T-helper 2 cell treated with Interferon-gamma antibody and Interleukin-4, amounts not matched to agents 100 ng/mL and 5 ng/mL, for 36 hours (primary cell): ENCODE data around the gene B4GALNT2. TPM values are rescaled to one million over a fixed set of nuclear protein-coding genes. Genes with fewer than 3 reads are reported as not detected.
"Not testable (repeated sequence)": the region's sequence is repeated elsewhere in the genome, so short reads cannot be mapped to it uniquely, and the experiment has no call there.

ENCODE experiments used
- intact Hi-C: fragments of 100-400 bp; cut with micrococcal nuclease; formaldehyde crosslinking; loops from one replicate; pipeline ENCODE4 v1.15.1; 2023
- total RNA-seq: library from RNA; stranded (reverse); gene quantifications from 2 replicates; pipeline ENCODE4 v1.2.3, GENCODE V29; 2022

The B4GALNT2 gene
- total RNA-seq, 1 donor from 2014 or later, result not detected

DNA sequence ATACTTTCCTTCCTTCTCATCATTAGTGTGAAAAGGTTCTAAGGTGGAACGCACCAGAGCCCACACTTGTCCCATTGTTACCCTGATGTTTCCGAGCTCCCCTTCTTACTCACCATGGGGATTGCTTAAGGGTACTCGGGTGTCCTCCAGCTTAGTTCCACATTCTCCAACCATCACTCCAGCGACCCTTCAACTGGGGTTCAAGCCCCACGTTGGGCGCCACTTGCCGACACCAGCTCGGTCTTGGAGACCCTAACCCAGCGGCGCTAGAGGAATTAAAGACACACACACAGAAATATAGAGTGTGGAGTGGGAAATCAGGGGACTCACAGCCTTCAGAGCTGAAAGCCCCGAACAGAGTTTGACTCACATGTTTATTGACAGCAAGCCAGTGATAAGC lies 43.4 kb downstream of the B4GALNT2 start:
- intact Hi-C loops, result not testable (repeated sequence)

DNA sequence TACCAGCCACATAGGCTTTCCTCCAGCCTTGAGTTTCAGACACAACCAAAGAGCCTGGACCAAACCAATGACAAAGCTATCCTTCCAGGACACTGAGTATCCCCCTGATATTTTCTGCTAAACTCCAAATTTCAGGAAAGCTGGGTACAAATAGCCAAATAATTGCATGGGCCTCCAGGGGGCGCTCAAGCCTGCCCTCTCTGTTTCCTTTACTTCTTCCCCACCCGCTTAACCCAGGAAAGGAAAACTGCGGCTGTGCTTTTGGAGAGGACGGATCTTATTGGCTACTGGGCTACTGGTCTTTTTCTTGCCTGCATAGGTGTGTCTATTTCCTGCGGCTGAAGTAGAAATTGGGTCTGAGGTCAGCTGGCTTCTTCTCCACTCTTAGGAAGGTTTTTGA lies 47.7 kb downstream of the B4GALNT2 start:
- intact Hi-C loops, result loop anchor here (1.0 kb wide), 2 partner anchors 12 to 47 kb away; no protein-coding TSS in a partner anchor

DNA sequence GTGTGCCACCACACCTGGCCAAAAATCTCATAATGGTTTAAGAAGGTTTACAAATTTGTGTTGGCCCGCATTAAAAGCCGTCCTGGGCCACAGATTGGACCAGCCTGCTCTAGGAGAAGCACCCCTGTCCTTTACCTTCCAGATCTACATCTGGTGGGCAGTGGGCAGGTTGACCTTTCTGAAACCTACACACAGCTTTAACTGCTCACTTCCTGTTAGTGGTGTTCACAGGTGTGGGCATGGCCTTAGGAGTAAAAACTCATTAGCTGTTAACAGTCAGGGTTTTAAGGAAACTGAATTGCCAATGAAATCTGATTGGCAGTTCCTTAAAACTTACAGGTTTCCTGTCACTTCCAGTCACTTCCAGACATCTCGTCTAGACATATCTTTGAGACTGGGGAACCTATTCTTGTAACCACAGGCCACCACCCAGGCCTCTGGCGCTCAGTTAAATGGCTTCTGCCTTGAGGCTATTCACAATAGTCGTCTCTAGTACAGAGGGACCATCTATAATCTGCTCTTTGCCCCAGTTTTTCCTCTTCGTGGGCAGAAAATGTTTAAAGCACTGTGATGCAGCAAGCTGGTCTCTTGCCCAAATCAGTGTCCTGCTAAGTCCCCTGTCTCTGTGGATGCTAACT lies 48.5 kb downstream of the B4GALNT2 start:
- intact Hi-C loops, result loop anchor here (1.0 kb wide), 2 partner anchors 11 to 46 kb away; no protein-coding TSS in a partner anchor

DNA sequence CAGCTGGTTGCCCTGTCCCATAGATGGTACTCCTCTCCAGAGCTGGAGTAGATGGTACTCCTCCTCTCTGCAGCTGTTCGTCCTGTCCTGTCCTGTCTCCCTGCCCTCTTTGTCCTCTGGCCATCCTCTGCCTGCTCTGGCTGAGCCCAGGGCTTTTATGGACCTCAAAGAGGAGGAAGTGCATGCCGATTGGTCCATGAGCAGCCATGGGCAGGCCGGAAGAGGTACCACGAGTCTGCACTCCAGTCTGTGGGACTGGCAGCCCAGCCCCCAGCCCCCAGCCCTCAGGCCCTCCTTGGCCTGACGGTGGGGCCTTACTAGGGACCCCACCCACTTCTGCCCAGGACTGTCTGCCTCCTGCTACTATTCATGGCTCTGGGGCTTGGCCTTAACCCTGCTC lies 50.8 kb downstream of the B4GALNT2 start:
- intact Hi-C loops, result no loop called here

DNA sequence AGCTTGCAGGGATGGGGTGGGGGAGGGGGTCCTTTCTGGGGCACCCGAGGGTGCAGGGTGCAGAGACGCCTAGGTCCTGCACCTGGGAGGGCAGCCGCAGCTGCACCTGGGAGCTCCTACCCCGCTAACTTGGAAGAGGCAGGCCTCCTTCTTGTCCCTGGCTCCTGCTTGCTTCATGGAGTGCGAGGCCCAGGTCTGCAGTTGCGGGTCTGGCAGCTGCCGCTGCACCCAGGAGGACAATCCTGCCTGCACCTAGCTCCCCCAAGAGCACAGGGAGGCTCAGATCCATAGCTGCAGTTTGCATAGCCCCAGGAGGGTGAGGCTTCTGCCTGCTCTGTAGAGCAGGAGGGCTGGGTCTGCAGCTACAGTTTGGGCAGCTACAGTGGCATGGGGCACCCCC lies 51.2 kb downstream of the B4GALNT2 start:
- intact Hi-C loops, result no loop called here

DNA sequence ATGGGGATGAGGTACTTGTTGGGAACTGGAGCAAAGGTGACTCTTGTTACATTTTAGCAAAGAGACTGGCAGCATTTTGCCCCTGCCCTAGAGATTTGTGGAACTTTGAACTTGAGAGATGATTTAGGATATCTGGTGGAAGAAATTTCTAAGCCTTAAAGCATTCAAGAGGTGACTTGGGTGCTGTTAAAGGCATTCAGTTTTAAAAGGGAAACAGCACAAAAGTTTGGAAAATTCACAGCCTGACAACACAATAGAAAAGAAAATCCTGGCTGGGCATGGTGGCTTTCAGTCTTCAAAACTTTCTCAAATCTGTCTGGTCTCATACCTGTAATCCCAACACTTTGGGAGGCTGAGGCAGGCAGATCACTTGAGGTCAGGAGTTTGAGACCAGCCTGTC lies 52.0 kb downstream of the B4GALNT2 start:
- intact Hi-C loops, result not testable (repeated sequence)

DNA sequence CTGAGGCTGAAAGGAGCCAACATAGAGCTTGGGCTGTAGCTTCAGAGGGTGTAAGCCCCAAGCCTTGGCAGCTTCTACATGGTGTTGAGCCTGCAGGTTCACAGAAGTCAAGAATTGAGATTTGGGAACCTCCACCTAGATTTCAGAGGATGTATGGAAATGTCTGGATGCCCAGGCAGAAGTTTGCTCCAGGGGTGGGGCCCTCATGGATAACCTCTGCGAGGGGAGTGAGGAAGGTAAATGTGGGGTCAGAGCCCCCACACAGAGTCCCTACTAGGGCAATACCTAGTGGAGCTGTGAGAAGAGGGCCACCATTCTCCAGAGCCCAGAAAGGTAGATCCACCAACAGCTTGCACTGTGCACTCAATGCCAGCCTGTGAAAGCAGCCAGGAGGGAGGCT lies 52.8 kb downstream of the B4GALNT2 start:
- intact Hi-C loops, result not testable (repeated sequence)

DNA sequence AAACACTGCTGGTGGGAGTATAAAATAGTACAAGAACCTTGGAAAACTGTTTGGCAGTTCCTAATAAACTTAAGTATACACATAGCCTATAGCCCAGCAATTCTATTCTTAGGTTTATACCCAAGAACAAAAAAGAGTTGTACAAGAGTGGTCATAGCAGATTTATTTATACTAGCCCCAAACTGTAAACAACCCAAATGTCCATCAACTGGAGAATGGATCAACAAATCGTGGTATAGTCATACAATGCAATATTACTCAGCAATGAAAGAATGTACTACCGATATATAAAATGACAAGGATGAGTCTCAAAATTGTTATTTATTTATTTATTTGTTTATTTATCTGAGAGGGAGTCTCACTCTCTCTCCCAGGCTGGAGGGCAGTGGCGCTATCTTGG lies 54.7 kb downstream of the B4GALNT2 start:
- intact Hi-C loops, result no loop called here

DNA sequence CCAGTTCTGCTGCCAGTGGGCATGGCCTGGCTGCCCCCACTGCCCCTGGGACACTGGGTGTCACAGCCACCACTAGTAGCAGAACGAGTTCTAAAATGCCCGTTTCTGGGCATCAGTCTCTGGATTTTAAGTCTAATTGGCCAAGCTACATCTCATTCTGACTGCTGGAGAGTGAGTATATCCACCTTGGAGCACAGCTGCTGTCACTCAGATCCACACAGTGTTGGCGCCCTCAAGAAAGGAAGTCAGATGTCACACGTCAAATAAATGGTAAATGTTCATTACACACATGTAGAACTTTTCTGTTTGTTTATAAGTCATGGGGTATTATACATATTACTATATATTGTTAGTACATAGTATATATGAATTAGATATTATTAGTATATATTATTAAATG lies 58.4 kb downstream of the B4GALNT2 start:
- intact Hi-C loops, result loop anchor here (5.0 to 10.0 kb wide), 3 partner anchors 296 to 486 kb away; partner anchors contain the start of genes ATP5MC1, CALCOCO2 and SPOP

DNA sequence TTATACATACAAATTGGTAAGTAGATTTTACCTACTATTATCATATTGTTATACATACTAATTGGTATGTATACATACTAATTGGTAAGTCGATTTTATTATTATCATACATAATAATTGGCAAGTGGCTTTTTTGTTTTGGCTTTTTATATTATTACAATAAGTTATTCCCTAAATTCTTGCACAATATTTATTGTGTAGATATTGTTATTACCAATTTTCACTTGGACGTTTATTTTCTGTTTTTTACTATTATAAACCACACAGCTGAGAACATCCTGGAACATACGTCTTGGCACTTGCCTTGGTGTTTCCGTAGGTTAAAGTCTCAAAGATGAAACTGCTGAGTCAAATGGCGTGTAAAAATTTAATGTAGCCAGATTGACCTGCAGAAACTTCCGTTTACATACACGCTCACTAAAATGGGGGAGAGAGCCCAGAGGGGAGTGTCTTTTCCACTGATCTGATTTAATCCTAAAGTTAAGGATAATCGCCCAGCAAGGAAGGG lies 58.9 kb downstream of the B4GALNT2 start:
- intact Hi-C loops, result loop anchor here (5.0 to 10.0 kb wide), 3 partner anchors 297 to 486 kb away; partner anchors contain the start of genes ATP5MC1, CALCOCO2 and SPOP

DNA sequence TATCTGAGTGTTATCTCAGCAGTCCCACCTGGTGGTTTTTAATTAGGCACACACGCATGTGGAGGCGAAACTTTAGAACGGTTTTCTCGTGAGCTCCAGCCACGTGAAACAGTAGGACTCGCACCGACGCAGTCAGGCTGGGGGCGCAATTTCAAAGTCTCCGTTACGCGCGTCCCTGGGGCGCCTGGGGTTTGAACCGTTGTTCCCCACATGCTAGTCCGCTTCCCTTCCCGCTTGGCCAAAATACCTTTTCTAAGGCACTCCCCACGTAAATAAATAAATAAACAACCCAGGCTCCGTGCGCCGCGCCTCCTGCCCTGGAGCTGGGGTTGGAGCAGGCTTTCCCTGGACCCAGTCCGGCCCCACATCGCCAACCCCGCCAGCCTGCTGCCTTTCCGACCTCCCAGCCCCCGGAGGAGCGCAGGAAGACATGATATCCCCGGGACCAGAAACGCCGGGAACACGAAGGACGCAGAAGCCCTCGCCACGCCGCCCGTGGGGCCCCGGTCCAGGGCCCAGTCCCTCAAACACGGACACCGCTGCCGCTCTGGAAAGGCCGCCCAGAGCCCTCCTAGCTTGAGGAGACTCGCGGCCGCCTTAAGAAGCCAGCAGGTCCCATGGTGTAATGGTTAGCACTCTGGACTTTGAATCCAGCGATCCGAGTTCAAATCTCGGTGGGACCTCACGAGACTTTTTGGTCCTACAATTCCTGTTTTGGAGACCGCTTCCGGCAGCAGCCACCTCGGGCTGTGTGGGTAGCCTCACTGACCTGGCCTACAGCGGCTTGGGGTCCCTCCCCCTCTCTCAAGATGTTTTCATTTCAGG lies 59.6 kb downstream of the B4GALNT2 start:
- intact Hi-C loops, result loop anchor here (1.0 to 10.0 kb wide), 8 partner anchors 12 to 485 kb away; partner anchors contain the start of genes ABI3, ATP5MC1, CALCOCO2 and GNGT2

DNA sequence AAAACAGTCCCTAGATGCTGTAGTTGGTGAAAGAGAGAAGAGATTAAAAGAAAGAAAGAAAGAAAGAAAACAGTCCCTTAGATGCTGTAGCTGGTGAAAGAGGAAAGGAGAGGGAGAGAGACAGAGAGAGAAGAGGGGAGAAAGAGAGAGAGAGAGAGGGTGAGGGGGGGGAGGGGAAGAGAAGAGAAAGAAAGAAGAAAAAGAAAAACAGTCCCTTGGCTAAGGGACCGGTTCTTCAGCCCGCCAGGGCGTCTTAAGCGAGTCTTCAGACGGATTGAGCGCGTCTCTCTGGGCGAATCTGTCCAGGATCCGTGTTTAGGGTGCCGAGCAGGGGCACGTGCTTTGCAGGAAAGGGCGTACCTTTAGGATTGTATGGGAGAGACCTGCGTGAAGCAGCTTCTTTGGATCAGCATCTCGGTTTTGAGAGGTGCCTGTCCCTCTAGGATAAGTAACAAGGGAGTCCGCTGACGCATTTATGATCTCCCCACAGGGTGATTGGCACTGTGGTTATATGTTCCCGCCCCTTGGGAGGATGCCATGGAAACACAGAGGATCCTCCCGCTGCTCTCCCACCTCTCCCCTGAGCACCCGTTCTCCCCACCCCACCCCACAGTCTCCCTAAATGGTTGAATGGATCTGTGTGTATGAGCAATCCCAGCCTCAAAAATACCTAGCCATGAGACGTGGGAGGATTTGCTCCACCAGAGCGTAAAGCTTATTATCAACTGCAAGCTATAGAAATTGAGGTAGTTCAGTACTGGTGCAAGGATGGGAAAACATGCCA lies 61.1 kb downstream of the B4GALNT2 start:
- intact Hi-C loops, result loop anchor here (2.0 to 10.0 kb wide), 4 partner anchors 37 to 484 kb away; partner anchors contain the start of genes ATP5MC1, CALCOCO2, PHOSPHO1 and SPOP

DNA sequence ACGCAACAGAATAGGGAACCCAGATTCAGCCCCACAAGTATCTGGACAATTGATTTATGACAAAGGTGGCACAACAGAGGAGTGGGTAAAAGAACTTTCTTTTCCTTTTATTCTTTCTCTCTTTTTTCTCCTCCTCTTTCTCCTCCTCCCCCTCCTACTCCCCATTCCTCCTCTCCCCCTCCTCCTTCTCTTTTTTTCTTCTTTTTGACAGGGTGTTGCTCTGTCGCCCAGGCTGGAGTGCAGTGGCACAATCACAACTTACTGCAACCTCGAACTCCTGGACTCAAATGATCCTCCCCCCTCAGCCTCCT lies 61.7 kb downstream of the B4GALNT2 start:
- intact Hi-C loops, result loop anchor here (5.0 to 10.0 kb wide), 3 partner anchors 299 to 483 kb away; partner anchors contain the start of genes ATP5MC1, CALCOCO2 and SPOP

DNA sequence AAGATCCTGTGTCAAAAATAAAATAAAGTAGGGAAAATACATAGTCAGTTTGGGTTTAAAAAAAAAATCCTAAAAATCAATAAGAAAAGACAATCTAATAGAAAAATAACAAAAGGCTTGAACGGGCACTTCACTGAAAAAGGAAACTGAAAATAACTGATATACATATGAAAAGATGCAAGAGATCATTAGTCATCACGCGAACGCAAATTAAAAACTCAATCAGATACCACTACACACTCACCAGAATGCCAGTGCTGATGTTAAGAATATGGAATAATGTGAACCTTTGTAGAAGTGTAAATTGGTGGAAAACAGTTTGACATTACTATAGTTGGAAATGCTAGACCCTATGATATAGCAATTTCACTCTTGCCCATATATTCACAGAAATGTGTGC lies 63.2 kb downstream of the B4GALNT2 start:
- intact Hi-C loops, result loop anchor here (10.0 kb wide), 2 partner anchors 301 to 361 kb away; partner anchors contain the start of genes ATP5MC1 and CALCOCO2

DNA sequence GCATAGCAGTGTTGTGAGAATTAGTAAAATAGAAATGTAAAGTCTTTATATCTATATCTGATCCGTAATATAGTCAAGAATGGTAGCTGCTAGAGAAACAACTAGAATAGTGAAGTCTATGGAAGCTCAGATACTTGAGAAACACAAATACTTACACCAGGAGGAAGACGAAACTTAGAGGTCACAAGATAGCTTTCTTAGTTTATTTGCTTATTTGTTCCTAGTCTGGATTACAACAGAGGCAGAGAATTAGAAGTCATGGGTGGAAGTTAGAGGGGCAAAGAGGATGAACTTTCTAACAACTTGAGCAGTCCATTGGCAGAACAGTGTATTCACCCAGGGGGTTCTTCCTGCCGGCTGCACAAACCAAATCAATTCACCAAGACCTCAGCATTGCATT lies 64.0 kb downstream of the B4GALNT2 start:
- intact Hi-C loops, result loop anchor here (10.0 kb wide), 2 partner anchors 302 to 362 kb away; partner anchors contain the start of genes ATP5MC1 and CALCOCO2

DNA sequence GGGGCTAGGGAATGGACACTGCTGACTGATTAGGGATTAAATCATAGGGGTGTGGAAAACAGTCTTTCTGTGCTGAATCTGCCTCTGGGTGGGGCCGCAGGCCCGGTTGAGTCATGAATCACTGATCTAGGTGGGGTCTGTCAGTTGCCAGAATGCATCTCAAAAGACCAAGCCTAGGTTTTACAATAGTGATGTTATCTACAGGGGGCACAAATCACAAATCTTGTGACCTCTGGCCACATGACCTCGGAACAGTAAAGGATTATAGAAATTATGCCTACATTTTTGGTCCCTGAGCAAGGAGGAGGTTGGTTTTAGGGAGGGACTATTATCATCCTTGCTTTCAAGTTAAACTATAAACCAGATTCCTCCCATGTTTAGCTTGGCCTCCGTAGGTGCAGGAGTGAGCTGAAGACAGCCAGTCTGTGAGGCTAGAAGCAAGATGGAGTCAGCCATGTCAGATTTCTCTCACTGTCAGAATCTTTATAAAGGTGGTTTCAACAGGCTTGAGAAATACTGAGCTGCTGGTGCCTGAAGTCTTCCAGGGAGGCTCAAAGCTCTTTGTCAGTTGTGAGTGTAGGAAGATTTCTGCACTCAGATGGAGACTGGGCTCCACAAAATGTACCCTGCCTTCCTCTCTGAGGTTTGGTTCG lies 64.9 kb downstream of the B4GALNT2 start:
- intact Hi-C loops, result loop anchor here (10.0 kb wide), 2 partner anchors 303 to 363 kb away; partner anchors contain the start of genes ATP5MC1 and CALCOCO2

DNA sequence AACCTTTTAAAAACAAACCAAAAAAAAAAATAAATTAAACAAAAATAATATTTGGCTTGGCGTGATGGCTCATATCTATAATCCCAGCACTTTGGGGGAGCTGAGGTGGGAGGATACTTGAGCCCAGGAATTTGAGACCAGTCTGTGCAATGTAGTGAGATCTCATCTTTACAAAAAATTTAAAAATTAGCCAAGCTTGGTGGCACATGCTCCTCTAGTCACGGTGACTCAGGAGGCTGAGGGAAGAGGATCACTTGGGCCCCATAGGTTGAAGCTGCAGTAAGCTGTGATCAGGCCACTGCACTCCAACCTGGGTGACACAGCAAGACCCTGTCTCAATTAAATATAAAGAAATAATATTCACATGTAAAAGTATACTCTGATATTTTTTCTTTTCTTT lies 65.6 kb downstream of the B4GALNT2 start:
- intact Hi-C loops, result loop anchor here (10.0 kb wide), 2 partner anchors 303 to 363 kb away; partner anchors contain the start of genes ATP5MC1 and CALCOCO2

DNA sequence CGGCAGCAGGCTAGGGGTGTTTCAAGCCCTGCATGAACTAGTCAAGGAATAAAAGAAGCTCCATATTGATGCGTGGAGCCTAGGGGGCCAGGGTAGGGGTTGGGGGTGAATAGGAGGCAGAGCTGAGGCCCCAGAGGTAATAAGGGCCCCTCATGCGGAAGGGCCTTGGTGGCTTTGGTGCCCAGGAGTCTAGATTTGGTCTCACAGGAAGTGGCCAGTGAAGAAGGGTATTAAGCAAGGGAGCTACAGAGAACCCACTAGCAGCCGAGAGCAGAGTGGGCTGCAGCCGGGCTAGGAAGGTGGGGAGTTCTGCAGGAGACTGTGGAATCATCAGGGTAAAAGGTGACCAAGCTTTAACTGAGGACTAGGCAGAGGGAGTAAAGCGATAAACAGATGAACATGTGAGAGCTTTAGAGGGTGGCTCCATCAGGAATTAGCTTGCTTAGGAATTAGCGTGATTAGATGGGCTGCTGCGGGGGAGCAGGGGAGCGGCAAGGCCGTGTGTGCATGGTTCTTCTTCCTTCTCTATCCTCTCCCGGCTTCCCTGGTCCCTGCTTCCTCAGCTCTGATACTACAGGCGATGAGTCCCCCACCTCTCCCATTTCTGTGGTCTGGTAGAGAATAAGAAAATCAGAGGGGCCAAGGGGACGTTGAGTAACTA lies 68.0 kb downstream of the B4GALNT2 start:
- intact Hi-C loops, result no loop called here

DNA sequence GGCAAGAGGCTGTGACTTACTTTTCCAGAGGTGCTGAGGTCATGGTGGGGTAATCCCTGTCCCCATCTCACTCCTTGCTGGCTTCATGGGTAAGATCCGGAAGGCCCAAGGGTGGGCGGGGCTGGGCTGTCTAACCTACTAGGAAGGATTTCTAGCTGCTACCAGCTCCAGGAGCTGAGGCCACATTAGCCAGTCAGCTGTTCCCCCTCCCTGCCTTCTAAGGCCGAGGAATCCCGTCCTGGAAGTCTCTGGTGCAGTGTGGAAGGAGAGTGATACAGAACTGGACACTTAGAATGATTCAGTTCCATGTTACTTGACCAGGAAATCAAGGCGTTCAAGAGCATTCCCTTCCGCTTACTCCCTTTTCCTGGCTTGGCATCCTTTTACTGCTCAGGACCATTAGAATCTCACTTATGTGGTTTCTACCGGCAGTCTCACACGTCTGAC lies 68.9 kb downstream of the B4GALNT2 start:
- intact Hi-C loops, result no loop called here

DNA sequence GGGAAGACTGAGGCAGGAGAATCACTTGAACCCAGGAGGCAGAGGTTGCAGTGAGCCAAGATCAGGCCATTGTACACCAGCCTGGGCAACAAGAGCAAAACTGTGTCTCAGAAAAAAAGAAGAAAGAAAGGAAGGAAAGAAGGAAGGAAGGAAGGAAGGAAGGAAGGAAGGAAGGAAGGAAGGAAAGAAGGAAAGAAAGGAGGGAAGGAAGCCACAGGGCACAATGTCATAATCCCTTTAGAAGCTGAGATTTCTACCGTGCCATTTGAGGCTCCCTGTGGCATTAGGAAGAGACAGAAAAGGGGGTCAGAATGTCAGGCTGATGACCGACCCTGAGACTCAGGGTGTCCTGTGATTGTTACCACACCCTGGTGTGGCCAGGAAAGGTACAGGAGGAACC lies 71.2 kb downstream of the B4GALNT2 start:
- intact Hi-C loops, result no loop called here
